Central memory CD4-positive, alpha-beta T cell (primary cell): ENCODE data around the gene NPPB.
A peak's percentile ranks its signal among the peaks of the same experiment; 100 is the strongest.

Experiments
- DNase-seq: peaks from one replicate; pipeline ENCODE4 v3.0.0; 2022

The NPPB gene

GRCh38 chr1:11856698-11857097 is 2.0 kb downstream of the NPPB start:
- no peak for DNase-seq

GRCh38 chr1:11855430-11855829 is 3.3 kb downstream of the NPPB start:
- DNase-seq = no peak

- no peak for DNase-seq
Measured at GRCh38 chr1:11854519-11854918, 4.2 kb downstream of the NPPB start.

GRCh38 chr1:11851180-11851579 is 7.6 kb downstream of the NPPB start:
- no peak for DNase-seq

GRCh38 chr1:11850156-11850555 is 8.6 kb downstream of the NPPB start:
- DNase-seq = no peak

GRCh38 chr1:11848373-11848700 is 10.4 kb downstream of the NPPB start:
- no peak for DNase-seq

- no peak for DNase-seq
Measured at GRCh38 chr1:11847667-11848372, 10.9 kb downstream of the NPPB start, which contains the start of gene NPPA. Gene NPPA (minus strand): TSS chr1:11847783. CDS start chr1:11847684, 99 bp downstream.

- no peak for DNase-seq
Measured at GRCh38 chr1:11845641-11846335, 13.0 kb downstream of the NPPB start.

GRCh38 chr1:11842154-11843041 is 16.3 kb downstream of the NPPB start:
- DNase-seq = no peak

- no peak for DNase-seq
Measured at GRCh38 chr1:11841245-11842153, 17.2 kb downstream of the NPPB start.

- DNase-seq = no peak
Measured at GRCh38 chr1:11839727-11840705, 18.7 kb downstream of the NPPB start.

- peak; percentile 62 for DNase-seq
Measured at GRCh38 chr1:11838349-11839272, 20.1 kb downstream of the NPPB start.

GRCh38 chr1:11837767-11838348 is 20.9 kb downstream of the NPPB start:
- no peak for DNase-seq

GRCh38 chr1:11836955-11837766 is 21.6 kb downstream of the NPPB start:
- no peak for DNase-seq

GRCh38 chr1:11835441-11836225 is 23.1 kb downstream of the NPPB start:
- DNase-seq = no peak

- DNase-seq = no peak
Measured at GRCh38 chr1:11833900-11834299, 24.8 kb downstream of the NPPB start.

GRCh38 chr1:11833497-11833896 is 25.2 kb downstream of the NPPB start:
- no peak for DNase-seq
